Activated B cell treated with CpG ODN at 0.5 μM for 24 hours (primary cell): ENCODE measurements around the gene GALNT10. TPM values are rescaled to one million over a fixed set of nuclear protein-coding genes. Genes with fewer than 3 reads are reported as not detected.

Experiments used
- ATAC-seq: fragments of 200-7000 bp; cut with Tn5 transposase; one replicate; pipeline ENCODE4 v1.10.0; 2021; ENCODE audit warnings: low read depth, mild to moderate bottlenecking, moderate library complexity
- CTCF ChIA-PET: fragments of 350-600 bp; sonication (Branson Sonifier 250); formaldehyde crosslinking; loops from one replicate; lab custom pipeline; 2021; ENCODE audit warnings: antibody characterized with exemption; lab: Charles Lee
- POLR2A ChIA-PET: fragments of 350-600 bp; sonication (Branson Sonifier 250); formaldehyde crosslinking; loops from one replicate; lab custom pipeline; 2021; ENCODE audit warnings: antibody characterized with exemption; lab: Charles Lee
- DNase-seq: peaks from one replicate; pipeline ENCODE4 v3.0.0; 2022
- H3K27ac Mint-ChIP-seq: one replicate; pipeline ENCODE4 v1.8.0; 2020; ENCODE audit warnings: mixed read lengths
- H3K27me3 Mint-ChIP-seq: one replicate; pipeline ENCODE4 v1.8.0; 2021; ENCODE audit warnings: mixed read lengths
- H3K36me3 Mint-ChIP-seq: one replicate; pipeline ENCODE4 v1.8.0; 2021; ENCODE audit warnings: low read depth, mixed read lengths
- H3K4me1 Mint-ChIP-seq: one replicate; pipeline ENCODE4 v1.8.0; 2021; ENCODE audit warnings: mixed read lengths
- H3K4me3 Mint-ChIP-seq: one replicate; pipeline ENCODE4 v1.8.0; 2020; ENCODE audit warnings: mild to moderate bottlenecking, mixed read lengths
- H3K9me3 Mint-ChIP-seq: one replicate; pipeline ENCODE4 v1.8.0; 2020; ENCODE audit warnings: mixed read lengths
- CTCF ChIP-seq: fragments of 200-600 bp; IDR thresholded peaks from one replicate; pipeline ENCODE4 v1.8.0; 2022; ENCODE audit warnings: antibody characterized with exemption, mild to moderate bottlenecking
- intact Hi-C: fragments of 100-400 bp; cut with micrococcal nuclease; formaldehyde crosslinking; loops from one replicate; pipeline ENCODE4 v1.15.1; 2024
- total RNA-seq: library from RNA; stranded (reverse); gene quantifications from 2 replicates; pipeline ENCODE4 v1.2.3, GENCODE V29; 2022

GALNT10 gene
- total RNA-seq, 1 donor from 2014 or later, result 41.5 TPM

- H3K4me3 Mint-ChIP-seq, result no peak overlapping the region
- no peak for TF ChIP-seq CTCF
- ATAC-seq, result peak; percentile 83
- H3K9me3 Mint-ChIP-seq, result no peaks in the 10 kb centered on the region
- ChIA-PET POLR2A (interaction anchor here (0.5 to 1.3 kb wide), 3 partner anchors 11 to 357 kb away, joined by 3 to 7 read pairs (median 3); partner anchors contain the start of genes FAM114A2 and MFAP3), CTCF (interaction anchor here (1.4 kb wide), 1 partner anchor 9 kb away, joined by 8 read pairs; no protein-coding TSS in a partner anchor)
- peaks cover 16% of the 10 kb centered on the region for H3K4me1 Mint-ChIP-seq
- DNase-seq, result peak; percentile 22
- peak overlapping the region; percentile 42 for H3K27ac Mint-ChIP-seq
- intact Hi-C loops, result loop anchor here (1.0 kb wide), 1 partner anchor 11 kb away; no protein-coding TSS in a partner anchor
- peaks cover 55% of the 10 kb centered on the region for H3K36me3 Mint-ChIP-seq
- H3K27me3 Mint-ChIP-seq, result no peaks in the 10 kb centered on the region
These were observed 205.0 kb downstream of the GALNT10 start for GRCh38 chr5:154395407-154396106.

GRCh38 chr5:154396128-154396527 lies 205.6 kb downstream of the GALNT10 start:
- Mint-ChIP-seq H3K36me3 (peaks cover 51% of the 10 kb centered on the region), H3K4me3 (no peak overlapping the region), H3K27me3 (no peaks in the 10 kb centered on the region), H3K4me1 (peaks cover 16% of the 10 kb centered on the region), H3K9me3 (no peaks in the 10 kb centered on the region), H3K27ac (no peak overlapping the region)
- no peak for TF ChIP-seq CTCF
- DNase-seq (no peak), ATAC-seq (no peak)
- CTCF ChIA-PET, result interaction anchor here (1.4 kb wide), 1 partner anchor 9 kb away, joined by 8 read pairs; no protein-coding TSS in a partner anchor
- POLR2A ChIA-PET, result interaction anchor here (0.5 to 1.3 kb wide), 2 partner anchors 12 to 46 kb away, joined by 3 to 7 read pairs; no protein-coding TSS in a partner anchor
- intact Hi-C loops, result no loop called here

- DNase-seq, result no peak
- H3K27me3 Mint-ChIP-seq, result no peaks in the 10 kb centered on the region
- ChIA-PET POLR2A (interaction anchor here (1.1 kb wide), 1 partner anchor 207 kb away, joined by 4 read pairs; the partner anchor contains the start of gene GALNT10), CTCF (interaction anchor here (0.8 to 2.8 kb wide), 2 partner anchors 14 to 325 kb away, joined by 4 to 8 read pairs; no protein-coding TSS in a partner anchor)
- no peak overlapping the region for H3K27ac Mint-ChIP-seq
- no peak for ATAC-seq
- no peak for TF ChIP-seq CTCF
- H3K4me3 Mint-ChIP-seq, result no peak overlapping the region
- H3K4me1 Mint-ChIP-seq, result peaks cover 16% of the 10 kb centered on the region
- H3K9me3 Mint-ChIP-seq, result no peaks in the 10 kb centered on the region
- intact Hi-C loops, result no loop called here
- H3K36me3 Mint-ChIP-seq, result peaks cover 38% of the 10 kb centered on the region
These were observed 207.3 kb downstream of the GALNT10 start for GRCh38 chr5:154397652-154398406.

GRCh38 chr5:154400678-154401077 lies 210.1 kb downstream of the GALNT10 start:
- no peak overlapping the region for H3K27ac Mint-ChIP-seq
- DNase-seq, result no peak
- peaks cover 16% of the 10 kb centered on the region for H3K4me1 Mint-ChIP-seq

More at GRCh38 chr5:154400678-154401077, 210.1 kb downstream of the GALNT10 start:
- intact Hi-C loops, result no loop called here
- Mint-ChIP-seq H3K9me3 (no peaks in the 10 kb centered on the region), H3K4me3 (no peak overlapping the region), H3K36me3 (peaks cover 20% of the 10 kb centered on the region), H3K27me3 (no peaks in the 10 kb centered on the region)
- ChIA-PET CTCF (no interaction called here), POLR2A (no interaction called here)
- no peak for ATAC-seq
- no peak for TF ChIP-seq CTCF
